BLaER1 (cell line): ENCODE data around the gene GPR82.

Experiments used
- H3K27ac ChIP-seq: shearing (Covaris generic); formaldehyde crosslinking; 2 replicates; pipeline ENCODE4 v1.8.1; 2022
- H3K27me3 ChIP-seq: shearing (Covaris generic); formaldehyde crosslinking; 2 replicates; pipeline ENCODE4 v1.8.1; 2022
- H3K36me3 ChIP-seq: shearing (Covaris generic); formaldehyde crosslinking; 2 replicates; pipeline ENCODE4 v1.8.1; 2022
- H3K4me1 ChIP-seq: shearing (Covaris generic); formaldehyde crosslinking; 2 replicates; pipeline ENCODE4 v1.8.1; 2022
- H3K4me2 ChIP-seq: shearing (Covaris generic); formaldehyde crosslinking; 2 replicates; pipeline ENCODE4 v1.8.1; 2022
- H3K4me3 ChIP-seq: shearing (Covaris generic); formaldehyde crosslinking; 2 replicates; pipeline ENCODE4 v1.8.1; 2022
- H3K9ac ChIP-seq: shearing (Covaris generic); formaldehyde crosslinking; 2 replicates; pipeline ENCODE4 v1.8.1; 2022
- H3K9me3 ChIP-seq: shearing (Covaris generic); formaldehyde crosslinking; 2 replicates; pipeline ENCODE4 v1.8.1; 2022
- H4K20me1 ChIP-seq: shearing (Covaris generic); formaldehyde crosslinking; 2 replicates; pipeline ENCODE4 v1.8.1; 2022
- Cebpa-rat ChIP-seq: shearing (Covaris generic); IDR thresholded peaks from 2 replicates; pipeline ENCODE4 v1.8.1; 2022

The GPR82 gene

DNA sequence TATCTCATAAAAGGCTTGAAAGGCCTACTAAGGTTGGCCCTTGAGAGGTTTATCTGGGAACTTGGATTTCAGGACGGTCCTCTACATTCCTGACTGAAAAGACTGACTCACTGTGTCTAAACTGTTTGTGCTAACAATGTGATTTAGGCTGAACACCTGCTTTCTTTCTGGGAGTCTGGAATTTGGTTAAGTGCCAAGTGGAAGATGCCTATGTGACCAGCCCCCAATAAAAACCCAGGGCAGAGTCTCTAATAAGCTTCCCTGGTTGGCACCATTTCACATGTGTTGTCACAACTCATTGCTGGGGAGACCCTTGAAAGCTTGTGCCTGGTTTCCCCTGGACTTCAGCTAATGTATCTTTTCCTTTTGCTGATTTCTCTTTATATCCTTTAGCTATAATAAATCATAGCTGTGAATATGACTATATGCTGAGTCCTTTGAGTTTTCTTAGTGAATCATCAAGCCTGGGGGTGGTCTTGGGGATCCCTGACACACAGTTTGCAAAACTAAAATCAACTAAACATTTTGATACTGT lies 55.1 kb downstream of the GPR82 start:
- Histone ChIP-seq H3K27ac (no peak overlapping the region), H3K4me2 (no peak overlapping the region), H3K9ac (no peak overlapping the region), H3K27me3 (peaks cover 52% of the 10 kb centered on the region), H4K20me1 (0 out of 2 replicates have a peak, but pooled peaks cover 13% of the 10 kb centered on the region), H3K4me1 (no peaks in the 10 kb centered on the region), H3K9me3 (no peaks in the 10 kb centered on the region), H3K4me3 (no peak overlapping the region), H3K36me3 (no peaks in the 10 kb centered on the region)
- no peak for TF ChIP-seq Cebpa-rat
